Measurements from ENCODE around the gene SHISA6. TPM values are rescaled to one million over a fixed set of nuclear protein-coding genes. Genes with fewer than 3 reads are reported as not detected.

The SHISA6 gene
- total RNA-seq, 1 experiment from 2014 or later: not detected

GRCh38 chr17:11495613-11496012 lies 254.6 kb downstream of the SHISA6 start:
- TF ChIP-seq, protein P1, sequence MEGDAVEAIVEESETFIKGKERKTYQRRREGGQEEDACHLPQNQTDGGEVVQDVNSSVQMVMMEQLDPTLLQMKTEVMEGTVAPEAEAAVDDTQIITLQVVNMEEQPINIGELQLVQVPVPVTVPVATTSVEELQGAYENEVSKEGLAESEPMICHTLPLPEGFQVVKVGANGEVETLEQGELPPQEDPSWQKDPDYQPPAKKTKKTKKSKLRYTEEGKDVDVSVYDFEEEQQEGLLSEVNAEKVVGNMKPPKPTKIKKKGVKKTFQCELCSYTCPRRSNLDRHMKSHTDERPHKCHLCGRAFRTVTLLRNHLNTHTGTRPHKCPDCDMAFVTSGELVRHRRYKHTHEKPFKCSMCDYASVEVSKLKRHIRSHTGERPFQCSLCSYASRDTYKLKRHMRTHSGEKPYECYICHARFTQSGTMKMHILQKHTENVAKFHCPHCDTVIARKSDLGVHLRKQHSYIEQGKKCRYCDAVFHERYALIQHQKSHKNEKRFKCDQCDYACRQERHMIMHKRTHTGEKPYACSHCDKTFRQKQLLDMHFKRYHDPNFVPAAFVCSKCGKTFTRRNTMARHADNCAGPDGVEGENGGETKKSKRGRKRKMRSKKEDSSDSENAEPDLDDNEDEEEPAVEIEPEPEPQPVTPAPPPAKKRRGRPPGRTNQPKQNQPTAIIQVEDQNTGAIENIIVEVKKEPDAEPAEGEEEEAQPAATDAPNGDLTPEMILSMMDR (IDR thresholded peaks at IDR 0.05): no peak
- TF ChIP-seq SIN3A (IDR thresholded peaks at IDR 0.05; ENCODE audit: borderline replicate concordance, insufficient read depth, low read depth, low read length) (no peak), POLR2AphosphoS5 (IDR thresholded peaks at IDR 0.05; ENCODE audit: low read depth, low read length) (no peak), TCF7L2 (IDR thresholded peaks at IDR 0.05; ENCODE audit: low read depth, low read length) (no peak), REST (IDR thresholded peaks at IDR 0.05; ENCODE audit: insufficient read depth in 1 of 2, low read depth in 2 of 2, low read length in 1 of 2) (no peak)
- Histone ChIP-seq H3K27ac (ENCODE audit: low read length) (no peak overlapping the region), H3K4me1 (ENCODE audit: control insufficient read depth, insufficient read depth, low read length) (no peaks in the 10 kb centered on the region), H3K36me3 (ENCODE audit: control insufficient read depth, insufficient read depth, low read length) (no peaks in the 10 kb centered on the region), H3K4me3 (ENCODE audit: low read depth in 2 of 2, low read length in 2 of 2) (no peak overlapping the region), H3K27me3 (ENCODE audit: control insufficient read depth, insufficient read depth, low read length) (no peaks in the 10 kb centered on the region), H3K9me3 (ENCODE audit: control insufficient read depth, insufficient read depth, low read depth, low read length) (no peaks in the 10 kb centered on the region)
- BruUV-seq (replicated peaks): no TSS peak
- ChIA-PET POLR2A (no interaction called here), CTCF (no interaction called here)
- ATAC-seq (no peak), DNase-seq (ENCODE audit: low read depth, low spot score) (no peak)
- intact Hi-C loops (cut with micrococcal nuclease; ENCODE audit: unreplicated experiment): no loop called here
- in situ Hi-C loops (cut with HindIII; ENCODE audit: low pct_unique_long_range_greater_than_20kb, low sequenced_read_pairs): no loop called here

GRCh38 chr17:11499881-11500280 lies 258.9 kb downstream of the SHISA6 start:
- no peaks in the 10 kb centered on the region for H3K4me1 ChIP-seq (ENCODE audit: control insufficient read depth, insufficient read depth, low read length)
- BruUV-seq (replicated peaks): no TSS peak
- no peak for TF ChIP-seq SIN3A (IDR thresholded peaks at IDR 0.05; ENCODE audit: borderline replicate concordance, insufficient read depth, low read depth, low read length)
- TF ChIP-seq REST (IDR thresholded peaks at IDR 0.05; ENCODE audit: insufficient read depth in 1 of 2, low read depth in 2 of 2, low read length in 1 of 2): no peak
- TF ChIP-seq POLR2AphosphoS5 (IDR thresholded peaks at IDR 0.05; ENCODE audit: low read depth, low read length): no peak
- no peak for TF ChIP-seq TCF7L2 (IDR thresholded peaks at IDR 0.05; ENCODE audit: low read depth, low read length)
- in situ Hi-C loops (cut with HindIII; ENCODE audit: low pct_unique_long_range_greater_than_20kb, low sequenced_read_pairs): no loop called here
- H3K9me3 ChIP-seq (ENCODE audit: control insufficient read depth, insufficient read depth, low read depth, low read length): no peaks in the 10 kb centered on the region
- ChIA-PET CTCF (no interaction called here), POLR2A (no interaction called here)
- no peak overlapping the region for H3K27ac ChIP-seq (ENCODE audit: low read length)
- H3K36me3 ChIP-seq (ENCODE audit: control insufficient read depth, insufficient read depth, low read length): no peaks in the 10 kb centered on the region
- intact Hi-C loops (cut with micrococcal nuclease; ENCODE audit: unreplicated experiment): no loop called here
- no peaks in the 10 kb centered on the region for H3K27me3 ChIP-seq (ENCODE audit: control insufficient read depth, insufficient read depth, low read length)
- no peak overlapping the region for H3K4me3 ChIP-seq (ENCODE audit: low read depth in 2 of 2, low read length in 2 of 2)
- ATAC-seq (no peak), DNase-seq (ENCODE audit: low read depth, low spot score) (no peak)

Data from Panc1 (cell line).